Keratinocyte (primary cell): ENCODE measurements around the gene CCDC80. TPM values are rescaled to one million over a fixed set of nuclear protein-coding genes. Genes with fewer than 3 reads are reported as not detected.

Experiments used
- DNase-seq: peaks from one replicate; pipeline ENCODE4 v3.0.0-alpha.2; 2011; ENCODE audit warnings: low read depth, missing footprints, low spot score
- FAIRE-seq: peaks from 2 replicates; lab custom pipeline; 2011; peaks lifted over from hg19 to GRCh38; lab: Jason Lieb, UNC
- H2AFZ ChIP-seq: 2 replicates; pipeline ENCODE4 v1.6.0; 2012; ENCODE audit warnings: low read length, control low read depth, inconsistent platforms; ENCODE audit not compliant: control insufficient read depth
- H3K27ac ChIP-seq: 2 replicates; pipeline ENCODE4 v1.5.1; 2011; ENCODE audit warnings: low read length; ENCODE audit not compliant: control insufficient read depth, insufficient read depth
- H3K27me3 ChIP-seq: 3 replicates; pipeline ENCODE4 v1.6.0; 2011; ENCODE audit warnings: low read length; ENCODE audit not compliant: control insufficient read depth, insufficient read depth; ENCODE audit errors: extremely low read depth
- H3K36me3 ChIP-seq, 2 experiments: 2 replicates in 1 of 2; 3 replicates in 1 of 2; pipeline ENCODE4 v1.5.1; 2011; ENCODE audit warnings: low read length in 2 of 2, mild to moderate bottlenecking in 1 of 2; ENCODE audit not compliant: control insufficient read depth in 2 of 2, insufficient read depth in 2 of 2; ENCODE audit errors: extremely low read depth in 1 of 2
- H3K4me1 ChIP-seq: 3 replicates; pipeline ENCODE4 v1.5.1; 2011; ENCODE audit warnings: low read length; ENCODE audit not compliant: control insufficient read depth, insufficient read depth; ENCODE audit errors: extremely low read depth
- H3K4me2 ChIP-seq: 3 replicates; pipeline ENCODE4 v1.6.0; 2011; ENCODE audit warnings: low read depth, low read length; ENCODE audit not compliant: control insufficient read depth, insufficient read depth; ENCODE audit errors: extremely low read depth
- H3K4me3 ChIP-seq, 3 experiments: fragments of 200-600 bp in 1 of 3; sonication (generic) in 1 of 3; 2 replicates in 2 of 3; 3 replicates in 1 of 3; pipeline ENCODE4 v1.5.1; 2011 to 2016; ENCODE audit warnings: low read length in 3 of 3, mild to moderate bottlenecking in 3 of 3, control low read depth in 2 of 3, inconsistent platforms in 1 of 3, low read depth in 1 of 3, mixed read lengths in 1 of 3, mixed run types in 1 of 3, moderate library complexity in 1 of 3; ENCODE audit not compliant: control insufficient read depth in 2 of 3, insufficient read depth in 2 of 3; ENCODE audit errors: extremely low read depth in 1 of 3
- H3K79me2 ChIP-seq: 2 replicates; pipeline ENCODE4 v1.6.0; 2012; ENCODE audit warnings: low read length; ENCODE audit not compliant: control insufficient read depth, insufficient read depth
- H3K9ac ChIP-seq: 3 replicates; pipeline ENCODE4 v1.6.0; 2011; ENCODE audit warnings: low read length; ENCODE audit not compliant: control insufficient read depth, insufficient read depth; ENCODE audit errors: extremely low read depth
- H3K9me1 ChIP-seq: 3 replicates; pipeline ENCODE4 v1.6.0; 2011; ENCODE audit warnings: low read length; ENCODE audit not compliant: control insufficient read depth, insufficient read depth; ENCODE audit errors: extremely low read depth
- H3K9me3 ChIP-seq: 2 replicates; pipeline ENCODE4 v1.5.1; 2012; ENCODE audit warnings: low read depth, low read length; ENCODE audit not compliant: control insufficient read depth
- H4K20me1 ChIP-seq: 3 replicates; pipeline ENCODE4 v1.6.0; 2011; ENCODE audit warnings: low read length; ENCODE audit not compliant: control insufficient read depth, insufficient read depth; ENCODE audit errors: extremely low read depth
- CTCF ChIP-seq, 3 experiments: IDR thresholded peaks in 1 of 3; conservative IDR thresholded peaks in 1 of 3; optimal IDR thresholded peaks in 1 of 3; 2 replicates in 2 of 3; 3 replicates in 1 of 3; pipeline versions ENCODE3 to v1.5.1; 2011; ENCODE audit warnings: low read length in 3 of 3, mild to moderate bottlenecking in 3 of 3, moderate library complexity in 2 of 3, control low read depth in 1 of 3, inconsistent platforms in 1 of 3; ENCODE audit not compliant: insufficient read depth in 2 of 3; ENCODE audit errors: extremely low read depth in 1 of 3
- EZH2 ChIP-seq: IDR thresholded peaks from one replicate; pipeline ENCODE4 v1.6.1; 2012; ENCODE audit warnings: inconsistent platforms, mild to moderate bottlenecking, low read length, moderate library complexity
- dilution Hi-C: fragments of 300-500 bp; cut with MboI; formaldehyde crosslinking; loops from one replicate; pipeline ENCODE4 v1.7.0; 2020; ENCODE audit warnings: low sequenced_read_pairs; ENCODE audit not compliant: extremely low pct_ligation_motif_present
- polyA plus RNA-seq, 5 experiments: library from polyadenylated mRNA; depleted of rRNA in 3 of 5; stranded (reverse) in 3 of 5; stranded (forward) in 1 of 5; unstranded in 1 of 5; fragments of >200 nt; gene quantifications; 1 replicate in 1 of 5; 2 replicates in 3 of 5; 3 replicates in 1 of 5; pipeline versions ENCODE4 v1.2.1 to v1.2.3, GENCODE V29; 2011 to 2012; ENCODE audit warnings: missing spikeins in 2 of 5, low read depth in 1 of 5, low replicate concordance in 1 of 5

CCDC80 gene
- polyA plus RNA-seq, 1 donor (not counting 4 experiments of a cell fraction or from before 2014, with no cell fraction given): 12.8 TPM

GRCh38 chr3:112623213-112623612, 17.7 kb downstream of the CCDC80 start:
- Histone ChIP-seq H3K79me2 (no peaks in the 10 kb centered on the region), H3K36me3 (no peaks in the 10 kb centered on the region), H3K27ac (no peak overlapping the region), H3K4me1 (peaks cover 5% of the 10 kb centered on the region), H4K20me1 (no peaks in the 10 kb centered on the region), H2AFZ (no peak overlapping the region), H3K9me3 (no peaks in the 10 kb centered on the region), H3K4me3 (no peak overlapping the region), H3K27me3 (no peaks in the 10 kb centered on the region), H3K9me1 (no peaks in the 10 kb centered on the region), H3K4me2 (no peak overlapping the region), H3K9ac (no peak overlapping the region)
- dilution Hi-C loops: no loop called here
- no peak for DNase-seq
- no peak for TF ChIP-seq EZH2
- no peak for TF ChIP-seq CTCF (optimal IDR thresholded peaks at IDR 0.05 in 1 of 3, IDR thresholded peaks at IDR 0.05 in 1 of 3, conservative IDR thresholded peaks at IDR 0.05 in 1 of 3; ENCODE audit: extremely low read depth in 1 of 3, insufficient read depth in 2 of 3, low read length in 3 of 3)
- FAIRE-seq: no peak

GRCh38 chr3:112619295-112619694, 21.6 kb downstream of the CCDC80 start:
- Histone ChIP-seq H2AFZ (no peak overlapping the region), H3K4me3 (no peak overlapping the region), H3K4me1 (no peaks in the 10 kb centered on the region), H3K27ac (no peak overlapping the region), H3K79me2 (no peaks in the 10 kb centered on the region), H3K9me1 (no peaks in the 10 kb centered on the region), H3K36me3 (peaks cover 0 to 2% of the 10 kb centered on the region in 2 experiments), H3K4me2 (peak overlapping the region; percentile 2), H3K27me3 (no peaks in the 10 kb centered on the region), H3K9ac (no peak overlapping the region), H4K20me1 (no peaks in the 10 kb centered on the region), H3K9me3 (no peaks in the 10 kb centered on the region)
- FAIRE-seq: peak; percentile 39
- no peak for DNase-seq
- TF ChIP-seq CTCF (optimal IDR thresholded peaks at IDR 0.05 in 1 of 3, IDR thresholded peaks at IDR 0.05 in 1 of 3, conservative IDR thresholded peaks at IDR 0.05 in 1 of 3; ENCODE audit: extremely low read depth in 1 of 3, insufficient read depth in 2 of 3, low read length in 3 of 3): no peak
- TF ChIP-seq EZH2: no peak
- dilution Hi-C loops: no loop called here
